ENCODE measurements around the gene NOL8. TPM values are rescaled to one million over a fixed set of nuclear protein-coding genes. Genes with fewer than 3 reads are reported as not detected.

Gene NOL8
- total RNA-seq, 4 donors from 2014 or later, result 20.4 to 40.8 (median 21.9) TPM

DNA sequence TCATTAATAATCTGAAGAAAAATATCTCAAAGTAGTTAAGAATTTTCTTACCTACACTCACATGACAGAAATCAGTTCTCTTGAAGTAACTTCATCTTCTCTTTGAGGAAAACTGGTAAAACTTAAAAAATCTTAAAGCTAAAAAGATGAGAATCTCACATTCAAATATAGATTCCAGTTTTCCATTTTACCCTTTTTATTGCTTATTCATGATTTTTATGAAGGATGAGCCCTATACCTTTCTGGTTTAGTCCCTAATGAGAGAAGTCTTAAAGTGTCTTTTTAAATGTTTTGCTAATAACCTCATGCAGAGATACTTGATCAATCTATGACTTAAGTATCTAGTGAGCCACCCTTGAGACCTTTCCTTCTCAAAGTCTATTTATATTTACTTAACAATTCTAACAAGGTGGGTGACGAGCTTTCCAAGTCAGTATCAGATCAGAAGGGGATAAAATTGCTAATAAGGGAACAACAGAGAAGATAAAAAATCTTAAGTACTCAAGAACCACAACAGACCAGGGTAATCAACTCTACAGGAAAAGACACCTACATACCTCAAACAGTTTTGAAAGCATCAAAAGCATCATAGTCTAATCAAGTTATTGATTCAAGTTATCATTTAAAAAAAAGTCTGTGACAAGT, 34.2 kb downstream of the NOL8 start:
- no peak for TF ChIP-seq POLR2A (IDR thresholded peaks at IDR 0.05)
- TF ChIP-seq, protein P1, sequence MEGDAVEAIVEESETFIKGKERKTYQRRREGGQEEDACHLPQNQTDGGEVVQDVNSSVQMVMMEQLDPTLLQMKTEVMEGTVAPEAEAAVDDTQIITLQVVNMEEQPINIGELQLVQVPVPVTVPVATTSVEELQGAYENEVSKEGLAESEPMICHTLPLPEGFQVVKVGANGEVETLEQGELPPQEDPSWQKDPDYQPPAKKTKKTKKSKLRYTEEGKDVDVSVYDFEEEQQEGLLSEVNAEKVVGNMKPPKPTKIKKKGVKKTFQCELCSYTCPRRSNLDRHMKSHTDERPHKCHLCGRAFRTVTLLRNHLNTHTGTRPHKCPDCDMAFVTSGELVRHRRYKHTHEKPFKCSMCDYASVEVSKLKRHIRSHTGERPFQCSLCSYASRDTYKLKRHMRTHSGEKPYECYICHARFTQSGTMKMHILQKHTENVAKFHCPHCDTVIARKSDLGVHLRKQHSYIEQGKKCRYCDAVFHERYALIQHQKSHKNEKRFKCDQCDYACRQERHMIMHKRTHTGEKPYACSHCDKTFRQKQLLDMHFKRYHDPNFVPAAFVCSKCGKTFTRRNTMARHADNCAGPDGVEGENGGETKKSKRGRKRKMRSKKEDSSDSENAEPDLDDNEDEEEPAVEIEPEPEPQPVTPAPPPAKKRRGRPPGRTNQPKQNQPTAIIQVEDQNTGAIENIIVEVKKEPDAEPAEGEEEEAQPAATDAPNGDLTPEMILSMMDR (IDR thresholded peaks at IDR 0.05), result no peak
- DNase-seq (ENCODE audit: low spot score in 2 of 2), result no peak
- intact Hi-C loops (cut with DNase I; ENCODE audit: low total_unique reads), result no loop called here
- no peak overlapping the region for H3K4me3 ChIP-seq (ENCODE audit: low read depth, poor library complexity, severe bottlenecking)
- 71 to 88% methylated on average over 1 of the region's 1 CpG for WGBS, 2 donors

DNA sequence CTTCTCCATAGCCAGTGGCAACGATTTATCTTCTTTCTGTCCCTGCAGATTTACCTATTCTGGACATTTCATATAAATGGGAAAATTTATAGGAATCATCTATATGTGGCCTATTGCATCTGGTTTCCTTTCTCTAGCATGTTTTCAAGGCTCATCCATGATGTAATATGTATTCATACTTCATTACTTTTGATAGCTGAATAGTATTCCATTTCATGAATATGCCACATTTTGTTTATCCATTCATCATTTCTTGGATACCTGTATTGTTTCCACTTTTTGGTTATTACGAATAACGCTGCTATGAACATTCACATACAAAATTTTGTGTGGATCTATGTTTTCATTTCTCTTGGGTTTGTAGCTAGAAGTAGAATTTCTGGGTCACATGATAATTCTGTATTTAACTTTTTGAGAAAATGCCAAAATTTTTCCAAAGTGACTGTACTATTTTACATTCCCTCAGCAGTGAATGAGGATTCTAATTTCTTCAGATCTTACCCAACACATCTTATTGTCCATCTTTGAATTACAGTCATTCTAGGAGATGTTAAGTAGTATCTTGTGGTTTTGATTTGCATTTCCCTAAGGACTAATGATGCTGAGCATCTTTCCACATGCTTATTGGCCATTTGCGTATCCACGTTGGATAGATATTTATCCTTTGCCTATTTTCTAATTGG, 35.3 kb downstream of the NOL8 start:
- DNase-seq (ENCODE audit: low spot score in 2 of 2), result no peak
- intact Hi-C loops (cut with DNase I; ENCODE audit: low total_unique reads), result no loop called here
- WGBS, 2 donors, result 95% methylated on average over 5 of the region's 5 CpGs
- TF ChIP-seq, protein P1 (IDR thresholded peaks at IDR 0.05), result no peak
- TF ChIP-seq POLR2A (IDR thresholded peaks at IDR 0.05), result no peak
- H3K4me3 ChIP-seq (ENCODE audit: low read depth, poor library complexity, severe bottlenecking), result no peak overlapping the region

GRCh38 chr9:92279302-92279701, 45.8 kb downstream of the NOL8 start:
- whole genome bisulfite sequencing, 2 donors, result 93 to 94% methylated on average over 1 of the region's 1 CpG
- no peak overlapping the region for H3K4me3 ChIP-seq (ENCODE audit: low read depth, poor library complexity, severe bottlenecking)
- intact Hi-C loops (cut with DNase I; ENCODE audit: low total_unique reads), result no loop called here
- TF ChIP-seq, protein P1 (IDR thresholded peaks at IDR 0.05), result no peak
- TF ChIP-seq POLR2A (IDR thresholded peaks at IDR 0.05), result no peak
- no peak for DNase-seq (ENCODE audit: low spot score in 2 of 2)

- 31 to 52% methylated on average over 2 of the region's 2 CpGs for WGBS, 2 donors
- DNase-seq (ENCODE audit: low spot score in 2 of 2), result no peak
- H3K4me3 ChIP-seq (ENCODE audit: low read depth, poor library complexity, severe bottlenecking), result no peak overlapping the region
- intact Hi-C loops (cut with DNase I; ENCODE audit: low total_unique reads), result no loop called here
- TF ChIP-seq, protein P1 (IDR thresholded peaks at IDR 0.05), result no peak
- no peak for TF ChIP-seq POLR2A (IDR thresholded peaks at IDR 0.05)
Observed at GRCh38 chr9:92278110-92278509, 47.0 kb downstream of the NOL8 start.

DNA sequence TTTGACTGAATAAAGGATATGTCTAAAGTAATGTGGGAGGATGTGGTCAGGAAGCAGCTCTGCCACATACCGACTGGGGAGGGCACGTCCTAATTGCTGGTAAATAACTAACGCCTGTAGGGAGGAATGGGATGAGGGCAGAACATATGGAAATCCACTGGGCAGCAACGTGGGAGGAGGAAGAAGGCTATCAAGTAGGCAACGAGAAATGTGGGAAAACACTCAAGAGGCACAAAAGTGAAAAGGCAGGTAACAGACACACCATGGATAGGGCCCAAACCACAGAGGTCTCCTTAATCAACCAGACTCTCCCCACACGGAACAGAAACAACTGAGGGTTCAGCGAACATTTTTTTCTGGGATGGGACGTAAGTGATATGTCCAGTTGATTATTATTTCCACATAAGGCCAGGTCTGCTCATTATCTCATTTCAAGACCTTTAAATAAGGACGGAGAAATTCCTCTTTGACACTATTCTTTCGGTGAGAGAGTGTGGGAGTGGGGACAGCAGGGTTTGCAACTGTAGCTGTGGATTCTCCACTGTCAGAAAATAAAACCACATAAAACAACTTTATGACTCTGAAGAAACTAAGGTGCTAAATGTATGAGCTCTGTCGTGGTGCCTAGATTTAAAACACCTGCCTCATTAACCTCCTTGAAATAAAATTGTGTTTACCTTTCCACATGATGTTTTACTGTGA, 48.7 kb downstream of the NOL8 start:
- no peak for DNase-seq (ENCODE audit: low spot score in 2 of 2)
- intact Hi-C loops (cut with DNase I; ENCODE audit: low total_unique reads), result no loop called here
- TF ChIP-seq, protein P1 (IDR thresholded peaks at IDR 0.05), result no peak
- no peak for TF ChIP-seq POLR2A (IDR thresholded peaks at IDR 0.05)
- WGBS, 2 donors, result 63% methylated on average over 11 of the region's 11 CpGs
- H3K4me3 ChIP-seq (ENCODE audit: low read depth, poor library complexity, severe bottlenecking), result no peak overlapping the region
